Measurements from ENCODE around the gene RB1. TPM values are rescaled to one million over a fixed set of nuclear protein-coding genes. Genes with fewer than 3 reads are reported as not detected.

The RB1 gene
- total RNA-seq, 1 experiment from 2014 or later: 43.4 TPM

GRCh38 chr13:48527955-48528354, 224.4 kb downstream of the RB1 start:
- intact Hi-C loops (cut with micrococcal nuclease): no loop called here
- ChIA-PET CTCF (no interaction called here), POLR2A (interaction anchor here (0.5 to 1.7 kb wide), 3 partner anchors 24 to 224 kb away, joined by 3 to 5 read pairs (median 3); partner anchors contain the start of gene LPAR6)
- Mint-ChIP-seq H3K27ac (ENCODE audit: low read depth, unreplicated experiment) (no peak overlapping the region), H3K4me3 (ENCODE audit: unreplicated experiment) (no peak overlapping the region), H3K9me3 (ENCODE audit: unreplicated experiment) (no peaks in the 10 kb centered on the region), H3K27me3 (ENCODE audit: insufficient read depth, unreplicated experiment) (no peaks in the 10 kb centered on the region), H3K36me3 (ENCODE audit: insufficient read depth, unreplicated experiment) (peaks cover 13% of the 10 kb centered on the region), H3K4me1 (ENCODE audit: insufficient read depth, unreplicated experiment) (no peaks in the 10 kb centered on the region)
- no peak for DNase-seq (ENCODE audit: unreplicated experiment)
- TF ChIP-seq, protein P1, sequence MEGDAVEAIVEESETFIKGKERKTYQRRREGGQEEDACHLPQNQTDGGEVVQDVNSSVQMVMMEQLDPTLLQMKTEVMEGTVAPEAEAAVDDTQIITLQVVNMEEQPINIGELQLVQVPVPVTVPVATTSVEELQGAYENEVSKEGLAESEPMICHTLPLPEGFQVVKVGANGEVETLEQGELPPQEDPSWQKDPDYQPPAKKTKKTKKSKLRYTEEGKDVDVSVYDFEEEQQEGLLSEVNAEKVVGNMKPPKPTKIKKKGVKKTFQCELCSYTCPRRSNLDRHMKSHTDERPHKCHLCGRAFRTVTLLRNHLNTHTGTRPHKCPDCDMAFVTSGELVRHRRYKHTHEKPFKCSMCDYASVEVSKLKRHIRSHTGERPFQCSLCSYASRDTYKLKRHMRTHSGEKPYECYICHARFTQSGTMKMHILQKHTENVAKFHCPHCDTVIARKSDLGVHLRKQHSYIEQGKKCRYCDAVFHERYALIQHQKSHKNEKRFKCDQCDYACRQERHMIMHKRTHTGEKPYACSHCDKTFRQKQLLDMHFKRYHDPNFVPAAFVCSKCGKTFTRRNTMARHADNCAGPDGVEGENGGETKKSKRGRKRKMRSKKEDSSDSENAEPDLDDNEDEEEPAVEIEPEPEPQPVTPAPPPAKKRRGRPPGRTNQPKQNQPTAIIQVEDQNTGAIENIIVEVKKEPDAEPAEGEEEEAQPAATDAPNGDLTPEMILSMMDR (IDR thresholded peaks at IDR 0.05; ENCODE audit: unreplicated experiment): no peak
- BruUV-seq (replicated peaks): no TSS peak

- H3K4me1 Mint-ChIP-seq (ENCODE audit: insufficient read depth, unreplicated experiment): no peaks in the 10 kb centered on the region
- TF ChIP-seq, protein P1 (IDR thresholded peaks at IDR 0.05; ENCODE audit: unreplicated experiment): no peak
- no peaks in the 10 kb centered on the region for H3K27me3 Mint-ChIP-seq (ENCODE audit: insufficient read depth, unreplicated experiment)
- H3K36me3 Mint-ChIP-seq (ENCODE audit: insufficient read depth, unreplicated experiment): peaks cover 13% of the 10 kb centered on the region
- CTCF ChIA-PET: interaction anchor here (0.7 kb wide), 1 partner anchor 434 kb away, joined by 3 read pairs; no protein-coding TSS in a partner anchor
- no peak overlapping the region for H3K27ac Mint-ChIP-seq (ENCODE audit: low read depth, unreplicated experiment)
- POLR2A ChIA-PET: interaction anchor here (0.7 to 1.7 kb wide), 2 partner anchors 23 to 116 kb away, joined by 3 to 5 read pairs; partner anchors contain the start of gene LPAR6
- intact Hi-C loops (cut with micrococcal nuclease): no loop called here
- H3K4me3 Mint-ChIP-seq (ENCODE audit: unreplicated experiment): no peak overlapping the region
- no peak for DNase-seq (ENCODE audit: unreplicated experiment)
- no peaks in the 10 kb centered on the region for H3K9me3 Mint-ChIP-seq (ENCODE audit: unreplicated experiment)
- BruUV-seq (replicated peaks): no TSS peak
Measured at GRCh38 chr13:48528720-48529119, 225.2 kb downstream of the RB1 start.

GRCh38 chr13:48530833-48531232, 227.3 kb downstream of the RB1 start:
- Mint-ChIP-seq H3K27me3 (ENCODE audit: insufficient read depth, unreplicated experiment) (no peaks in the 10 kb centered on the region), H3K4me1 (ENCODE audit: insufficient read depth, unreplicated experiment) (no peaks in the 10 kb centered on the region), H3K27ac (ENCODE audit: low read depth, unreplicated experiment) (no peak overlapping the region), H3K9me3 (ENCODE audit: unreplicated experiment) (peaks cover 8% of the 10 kb centered on the region), H3K4me3 (ENCODE audit: unreplicated experiment) (no peak overlapping the region), H3K36me3 (ENCODE audit: insufficient read depth, unreplicated experiment) (peaks cover 13% of the 10 kb centered on the region)
- DNase-seq (ENCODE audit: unreplicated experiment): no peak
- TF ChIP-seq, protein P1 (IDR thresholded peaks at IDR 0.05; ENCODE audit: unreplicated experiment): no peak
- POLR2A ChIA-PET: interaction anchor here (0.8 to 2.4 kb wide), 6 partner anchors 8 to 226 kb away, joined by 3 to 9 read pairs (median 4); partner anchors contain the start of gene LPAR6
- CTCF ChIA-PET: interaction anchor here (0.6 to 0.8 kb wide), 2 partner anchors 48 to 402 kb away, joined by 3 read pairs; no protein-coding TSS in a partner anchor
- BruUV-seq (replicated peaks): no TSS peak
- intact Hi-C loops (cut with micrococcal nuclease): no loop called here

Other genes with a start within 250 kb of the RB1 start
- 45.2 and 56.5 TPM in 2 replicates for gene MED4, start 208.6 kb upstream of the RB1 start, total RNA-seq (2022)
- 144 and 179 TPM in 2 replicates for gene ITM2B, start 70.5 kb upstream of the RB1 start, total RNA-seq (2022)
- 2.2 and 3.1 TPM in 2 replicates for gene LPAR6, start 109.4 kb downstream of the RB1 start, total RNA-seq (2022)
- gene RCBTB2, start 229.3 kb downstream of the RB1 start, total RNA-seq (2022): 2.4 TPM in 2 replicates

Measured in MCF 10A (cell line).